ENCODE data around the gene LYZL4. TPM values are rescaled to one million over a fixed set of nuclear protein-coding genes. Genes with fewer than 3 reads are reported as not detected.

The LYZL4 gene
- total RNA-seq, 3 donors from 2014 or later = not detected

DNA sequence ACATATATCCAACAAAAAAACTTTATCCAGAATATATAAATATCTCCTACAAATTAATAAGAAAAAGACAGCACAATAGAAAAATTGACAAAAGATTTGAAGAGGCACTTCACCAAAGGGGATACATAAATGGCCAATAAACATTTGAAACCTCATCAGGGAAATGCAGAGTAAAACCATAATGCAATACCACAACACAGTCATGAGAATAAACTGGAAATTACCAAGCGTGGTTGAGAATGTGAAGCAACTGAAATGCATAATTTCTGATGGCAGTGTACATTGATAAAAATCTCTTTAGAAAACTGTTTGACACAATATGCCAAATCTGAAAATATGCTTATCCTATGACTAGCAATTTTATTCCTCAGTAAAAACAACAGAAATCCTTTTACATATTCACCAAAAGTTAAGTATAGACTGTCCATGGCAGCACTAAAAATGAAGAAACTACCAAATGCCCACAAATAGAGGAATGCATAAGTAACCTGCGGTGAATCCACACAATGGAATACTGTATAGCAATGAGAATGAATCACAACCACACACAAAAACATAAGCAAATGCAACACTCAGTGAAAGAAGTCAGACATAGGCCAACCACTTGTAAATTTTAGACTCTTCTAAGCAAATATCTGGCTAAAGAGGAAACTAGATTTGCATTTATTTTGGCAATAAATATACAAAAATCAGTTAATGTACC, 7.9 kb downstream of the LYZL4 start:
- TF ChIP-seq, protein P1, sequence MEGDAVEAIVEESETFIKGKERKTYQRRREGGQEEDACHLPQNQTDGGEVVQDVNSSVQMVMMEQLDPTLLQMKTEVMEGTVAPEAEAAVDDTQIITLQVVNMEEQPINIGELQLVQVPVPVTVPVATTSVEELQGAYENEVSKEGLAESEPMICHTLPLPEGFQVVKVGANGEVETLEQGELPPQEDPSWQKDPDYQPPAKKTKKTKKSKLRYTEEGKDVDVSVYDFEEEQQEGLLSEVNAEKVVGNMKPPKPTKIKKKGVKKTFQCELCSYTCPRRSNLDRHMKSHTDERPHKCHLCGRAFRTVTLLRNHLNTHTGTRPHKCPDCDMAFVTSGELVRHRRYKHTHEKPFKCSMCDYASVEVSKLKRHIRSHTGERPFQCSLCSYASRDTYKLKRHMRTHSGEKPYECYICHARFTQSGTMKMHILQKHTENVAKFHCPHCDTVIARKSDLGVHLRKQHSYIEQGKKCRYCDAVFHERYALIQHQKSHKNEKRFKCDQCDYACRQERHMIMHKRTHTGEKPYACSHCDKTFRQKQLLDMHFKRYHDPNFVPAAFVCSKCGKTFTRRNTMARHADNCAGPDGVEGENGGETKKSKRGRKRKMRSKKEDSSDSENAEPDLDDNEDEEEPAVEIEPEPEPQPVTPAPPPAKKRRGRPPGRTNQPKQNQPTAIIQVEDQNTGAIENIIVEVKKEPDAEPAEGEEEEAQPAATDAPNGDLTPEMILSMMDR (IDR thresholded peaks at IDR 0.05) = no peak
- H3K4me1 ChIP-seq (ENCODE audit: low read depth) = no peaks in the 10 kb centered on the region
- no peaks in the 10 kb centered on the region for H3K36me3 ChIP-seq (ENCODE audit: low read depth)
- H3K9me3 ChIP-seq = no peaks in the 10 kb centered on the region
- ATAC-seq (no peak), DNase-seq (no peak)
- H3K4me3 ChIP-seq = no peak overlapping the region
- intact Hi-C loops (cut with DNase I, micrococcal nuclease) = no loop called here

DNA sequence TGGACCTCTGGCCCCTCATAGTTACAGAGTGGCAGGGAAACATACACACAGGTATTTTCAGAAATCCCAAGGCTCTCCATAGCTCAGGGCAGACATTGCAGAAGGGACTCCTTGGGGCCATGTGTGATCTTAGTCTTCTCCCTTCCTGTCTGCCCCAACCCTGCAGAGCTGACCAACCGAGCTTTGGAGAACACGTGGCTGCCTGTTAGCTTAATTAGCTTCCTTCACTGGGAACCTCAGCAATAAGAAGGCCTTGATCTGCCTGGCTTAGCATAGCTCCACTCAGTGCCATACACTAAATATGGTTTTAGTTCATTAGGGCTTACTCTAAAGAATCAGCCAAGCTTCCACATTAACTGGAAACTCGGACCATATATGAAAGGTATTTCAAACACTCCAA, 12.3 kb downstream of the LYZL4 start:
- Histone ChIP-seq H3K9me3 (no peaks in the 10 kb centered on the region), H3K4me1 (ENCODE audit: low read depth) (no peaks in the 10 kb centered on the region), H3K4me3 (no peak overlapping the region), H3K36me3 (ENCODE audit: low read depth) (no peaks in the 10 kb centered on the region)
- DNase-seq = no peak
- TF ChIP-seq, protein P1 (IDR thresholded peaks at IDR 0.05) = no peak
- no peak for ATAC-seq
- intact Hi-C loops (cut with DNase I, micrococcal nuclease) = no loop called here

DNA sequence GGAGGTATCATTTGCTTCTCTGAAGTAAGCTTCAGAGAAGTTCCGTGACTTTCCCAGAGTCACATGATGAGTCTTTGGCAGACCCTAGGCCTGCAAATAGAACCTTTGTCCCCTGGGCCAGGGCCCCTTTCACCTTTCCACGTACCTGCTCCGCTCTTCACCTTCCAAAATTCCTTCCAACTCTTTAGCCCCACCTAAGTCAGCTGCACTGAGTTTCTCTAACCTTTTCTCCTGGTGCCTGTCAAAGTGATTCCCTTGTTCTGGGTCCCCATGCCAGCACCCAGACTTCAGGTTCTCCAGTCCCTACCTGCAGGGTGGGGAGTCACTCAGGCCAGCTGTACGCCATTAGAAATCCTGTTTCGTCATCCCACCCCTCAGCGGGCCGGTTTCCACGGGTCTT, 12.8 kb downstream of the LYZL4 start:
- H3K4me1 ChIP-seq (ENCODE audit: low read depth) = no peaks in the 10 kb centered on the region
- ATAC-seq = no peak

DNA sequence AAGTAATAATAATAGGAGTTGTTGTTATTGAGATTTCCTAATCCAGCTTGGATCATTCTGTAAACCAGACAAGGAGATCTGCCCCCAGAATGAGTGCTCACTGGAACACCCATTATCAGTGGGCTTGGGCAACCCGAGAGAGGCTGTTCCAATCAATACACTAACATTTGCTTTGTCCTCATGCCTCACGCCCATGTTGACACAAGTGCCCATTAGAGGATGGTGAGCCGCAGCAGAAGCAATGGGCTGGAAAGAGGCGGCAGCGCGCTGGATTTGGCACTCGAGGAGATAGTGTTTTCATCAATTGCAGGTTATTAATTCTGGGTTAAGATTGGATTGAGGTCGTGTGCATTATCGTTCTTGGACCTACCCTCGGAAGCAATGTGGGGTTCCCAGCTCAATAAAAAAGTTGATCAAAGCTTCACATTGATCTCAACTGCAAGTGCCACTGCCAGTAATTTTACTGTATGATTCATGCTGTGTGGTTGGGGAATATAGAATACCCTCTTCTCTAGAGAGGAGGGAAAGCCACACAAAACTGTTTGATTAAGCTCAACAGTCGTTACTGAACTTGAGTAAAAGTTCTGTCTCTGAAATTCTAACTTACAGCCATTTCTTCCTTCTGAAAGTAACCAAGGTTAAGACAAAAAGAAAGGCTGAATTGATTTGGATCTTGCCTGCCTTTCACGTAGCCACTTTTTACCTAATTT, 15.7 kb downstream of the LYZL4 start:
- intact Hi-C loops (cut with DNase I, micrococcal nuclease) = no loop called here
- no peaks in the 10 kb centered on the region for H3K9me3 ChIP-seq
- no peaks in the 10 kb centered on the region for H3K4me1 ChIP-seq (ENCODE audit: low read depth)
- no peak overlapping the region for H3K4me3 ChIP-seq
- H3K36me3 ChIP-seq (ENCODE audit: low read depth) = no peaks in the 10 kb centered on the region
- DNase-seq (no peak), ATAC-seq (no peak)
- TF ChIP-seq, protein P1 (IDR thresholded peaks at IDR 0.05) = no peak

More for the DNA sequence above, 12.8 kb downstream of the LYZL4 start:
- H3K36me3 ChIP-seq (ENCODE audit: low read depth) = no peaks in the 10 kb centered on the region
- intact Hi-C loops (cut with DNase I, micrococcal nuclease) = no loop called here
- TF ChIP-seq, protein P1 (IDR thresholded peaks at IDR 0.05) = no peak
- no peak for DNase-seq
- H3K4me3 ChIP-seq = no peak overlapping the region
- H3K9me3 ChIP-seq = no peaks in the 10 kb centered on the region

DNA sequence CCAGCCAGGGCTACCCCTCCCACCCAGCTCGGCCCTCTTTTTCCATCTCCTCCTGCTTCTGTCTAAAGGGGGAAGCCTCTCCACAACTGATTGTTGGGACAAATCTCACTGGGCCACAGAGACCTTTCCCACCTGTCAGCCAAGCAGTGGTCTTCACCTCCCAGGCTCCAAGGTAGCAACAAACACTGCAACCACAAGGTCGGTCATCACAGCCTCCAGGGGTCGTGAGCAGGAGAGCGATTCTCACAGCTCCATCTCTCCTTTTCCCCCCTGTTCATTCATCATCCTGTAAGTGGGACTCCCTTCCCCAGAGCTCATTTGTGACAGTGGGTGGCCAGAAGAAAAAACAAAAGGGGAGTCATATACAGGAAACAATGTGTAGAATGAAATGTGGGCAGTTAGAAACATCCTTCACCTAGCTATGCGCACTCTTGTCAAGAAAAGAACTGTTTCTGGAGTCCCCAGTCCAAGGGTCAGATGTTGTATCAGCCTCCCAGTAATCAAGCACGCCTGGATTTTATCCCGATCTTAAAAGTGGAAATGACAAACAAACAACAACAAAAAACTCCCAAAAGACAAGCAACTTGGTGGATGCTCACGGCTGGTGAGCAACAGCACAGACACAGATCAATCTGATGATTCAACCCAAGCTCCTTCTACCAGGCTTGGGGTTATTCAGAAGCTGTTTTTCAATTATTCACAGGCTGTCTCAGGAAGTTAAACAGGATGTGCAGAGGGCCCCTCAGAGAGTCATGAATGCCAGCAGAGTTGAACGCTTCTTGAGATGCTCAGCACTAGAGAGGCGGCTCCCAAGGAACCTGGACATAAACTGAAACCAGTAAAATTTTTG, 22.4 kb downstream of the LYZL4 start:
- intact Hi-C loops (cut with DNase I, micrococcal nuclease) = no loop called here
- TF ChIP-seq, protein P1 (IDR thresholded peaks at IDR 0.05) = no peak
- Histone ChIP-seq H3K4me3 (no peak overlapping the region), H3K36me3 (ENCODE audit: low read depth) (no peaks in the 10 kb centered on the region), H3K4me1 (ENCODE audit: low read depth) (no peaks in the 10 kb centered on the region), H3K9me3 (no peaks in the 10 kb centered on the region)
- ATAC-seq (no peak), DNase-seq (no peak)

Measured in mucosa of descending colon (tissue), 3 donors.